K562 (cell line): ENCODE results near the gene TTN. TPM values are rescaled to one million over a fixed set of nuclear protein-coding genes. Genes with fewer than 3 reads are reported as not detected.

Experiments
- ATAC-seq: fragments of 200-7000 bp; cut with Tn5 transposase; 3 replicates; pipeline ENCODE4 v1.9.1; 2020; ENCODE audit warnings: moderate library complexity
- BruUV-seq: library from RNA; stranded (reverse); fragments of 400-500 nt; replicated peaks from 2 replicates; lab custom pipeline; 2021; lab: Mats Ljungman, UMichigan
- CTCF ChIA-PET: fragments of 300-600 bp; formaldehyde crosslinking; extraction: SDS; loops from one replicate; lab custom pipeline; 2021; ENCODE audit warnings: low intra/inter-chr PET ratio; lab: Yijun Ruan, JAX
- POLR2A ChIA-PET: fragments of 300-600, 350-650 bp; sonication (Branson Sonifier 250); formaldehyde crosslinking; extraction: SDS; loops from one replicate; lab custom pipeline; 2021; ENCODE audit warnings: antibody characterized with exemption, inconsistent platforms; lab: Yijun Ruan, JAX
- DNase-seq, 4 experiments: peaks; one replicate each; pipeline versions ENCODE4 v3.0.0 to v3.0.0-alpha.2; 2011 to 2018; ENCODE audit warnings: low spot score in 3 of 4, mixed read lengths in 3 of 4; ENCODE audit errors: extremely low read depth in 1 of 4
- FAIRE-seq: peaks from 2 replicates; lab custom pipeline; 2011; peaks lifted over from hg19 to GRCh38; lab: Jason Lieb, UNC
- H2AFZ ChIP-seq: 2 replicates; pipeline ENCODE4 v1.6.0; 2011; ENCODE audit warnings: low read depth, low read length, control low read depth, inconsistent platforms
- H3K27ac ChIP-seq: fragments of 200-600 bp; 3 replicates; pipeline ENCODE4 v1.8.0; 2011; ENCODE audit warnings: low read depth, mild to moderate bottlenecking, control low read depth, inconsistent platforms, low read length, moderate library complexity, mixed read lengths; ENCODE audit errors: extremely low read depth
- H3K27me3 ChIP-seq, 2 experiments: fragments of 300-600 bp in 1 of 2; 2 replicates in 1 of 2; 3 replicates in 1 of 2; pipeline versions ENCODE4 v1.6.0 to v1.8.0; 2011; ENCODE audit warnings: inconsistent platforms in 2 of 2, low read length in 2 of 2, mild to moderate bottlenecking in 1 of 2, mixed read lengths in 1 of 2, moderate library complexity in 1 of 2; ENCODE audit not compliant: control insufficient read depth in 2 of 2, insufficient read depth in 2 of 2
- H3K36me3 ChIP-seq: fragments of 300-600 bp; 3 replicates; pipeline ENCODE4 v1.8.0; 2011; ENCODE audit warnings: mild to moderate bottlenecking, low read length, inconsistent platforms; ENCODE audit not compliant: control insufficient read depth, insufficient read depth
- H3K4me1 ChIP-seq, 2 experiments: fragments of 200-600 bp in 1 of 2; replicated peaks in 1 of 2; 2 replicates in 1 of 2; 3 replicates in 1 of 2; pipeline versions ENCODE4 v1.5.1 to v1.8.0; 2011; ENCODE audit warnings: inconsistent platforms in 2 of 2, low read length in 2 of 2, mild to moderate bottlenecking in 1 of 2, mixed read lengths in 1 of 2, moderate library complexity in 1 of 2; ENCODE audit not compliant: control insufficient read depth in 2 of 2, insufficient read depth in 2 of 2
- H3K4me2 ChIP-seq: 2 replicates; pipeline ENCODE4 v1.6.1; 2011; ENCODE audit warnings: low read length, control low read depth, inconsistent platforms, mixed read lengths; ENCODE audit not compliant: insufficient read depth
- H3K4me3 ChIP-seq: fragments of 200-600 bp; sonication (generic), shearing (Covaris generic); 2 replicates; pipeline ENCODE4 v1.5.1; 2016; ENCODE audit warnings: control low read depth, inconsistent platforms
- H3K79me2 ChIP-seq: fragments of 200-600 bp; 3 replicates; pipeline ENCODE4 v1.8.0; 2011; ENCODE audit warnings: low read length, inconsistent platforms; ENCODE audit not compliant: control insufficient read depth, insufficient read depth
- H3K9ac ChIP-seq, 2 experiments: 2 replicates each; pipeline versions ENCODE4 v1.6.0 to v1.6.1; 2011; ENCODE audit warnings: low read depth in 2 of 2, low read length in 2 of 2, control low read depth in 1 of 2, inconsistent platforms in 1 of 2, mild to moderate bottlenecking in 1 of 2, mixed read lengths in 1 of 2; ENCODE audit not compliant: insufficient read depth in 1 of 2
- H3K9me1 ChIP-seq: one replicate; pipeline ENCODE4 v1.6.0; 2011; ENCODE audit warnings: inconsistent platforms, mild to moderate bottlenecking, low read length, moderate library complexity; ENCODE audit not compliant: control insufficient read depth, insufficient read depth
- H3K9me3 ChIP-seq: replicated peaks from 2 replicates; pipeline ENCODE4 v1.5.1; 2011; ENCODE audit warnings: low read depth, low read length, inconsistent platforms; ENCODE audit not compliant: control insufficient read depth, insufficient read depth
- H4K20me1 ChIP-seq: replicated peaks from 2 replicates; pipeline ENCODE4 v1.6.1; 2011; ENCODE audit warnings: low read length, inconsistent platforms, mixed read lengths; ENCODE audit not compliant: control insufficient read depth, insufficient read depth
- ATF2 ChIP-seq: sonication (generic); formaldehyde crosslinking; IDR thresholded peaks from 2 replicates; pipeline ENCODE4 v1.8.1; 2022; ENCODE audit warnings: missing genetic modification reagents
- FOXA1 ChIP-seq: fragments of 450-650 bp; IDR thresholded peaks from 2 replicates; pipeline ENCODE4 v1.6.1; 2016; ENCODE audit warnings: mild to moderate bottlenecking, borderline replicate concordance
- MGA ChIP-seq: fragments of 450-650 bp; IDR thresholded peaks from 2 replicates; pipeline ENCODE4 v1.6.1; 2016; ENCODE audit warnings: mild to moderate bottlenecking, moderate library complexity
- MYC ChIP-seq, 2 experiments: fragments of 250-450 bp in 1 of 2; sonication (Bioruptor Pico) in 1 of 2; IDR thresholded peaks; 2 replicates each; pipeline versions ENCODE4 v1.5.1 to v1.6.1; 2012 to 2021; ENCODE audit warnings: low read depth in 2 of 2, borderline replicate concordance in 1 of 2, improper control_type of control experiment in 1 of 2, low read length in 1 of 2, mild to moderate bottlenecking in 1 of 2, moderate library complexity in 1 of 2
- OTX1 ChIP-seq: fragments of 450-650 bp; formaldehyde crosslinking; IDR thresholded peaks from 2 replicates; pipeline ENCODE4 v1.4.0; 2022; ENCODE audit warnings: mild to moderate bottlenecking
- PTBP1 ChIP-seq: fragments of 200-400 bp; formaldehyde crosslinking; IDR thresholded peaks from 2 replicates; pipeline ENCODE4 v1.6.1; 2017; ENCODE audit warnings: low read depth, low read length
- RAD51 ChIP-seq: fragments of 450-650 bp; IDR thresholded peaks from 2 replicates; pipeline ENCODE4 v1.7.1; 2016; ENCODE audit warnings: low read depth, mild to moderate bottlenecking, borderline replicate concordance
- WGBS: fragments of 100-300 bp; shearing (Covaris generic); methylation state at CpG from one replicate; pipeline ENCODE4 v1.1.6; 2016; ENCODE audit warnings: low coverage, mixed read lengths; ENCODE audit not compliant: insufficient coverage; ENCODE audit errors: missing lambda C conversion rate; 5-methylcytosine and 5-hydroxymethylcytosine counted together
- in situ Hi-C: fragments of 300-500 bp; cut with MboI; formaldehyde crosslinking; loops from 4 replicates; pipeline ENCODE4 v1.15.0; 2018; ENCODE audit warnings: inconsistent platforms, mixed read lengths
- intact Hi-C: fragments of 100-400 bp; cut with micrococcal nuclease; formaldehyde crosslinking; loops from 2 replicates; pipeline ENCODE4 v1.14.2; 2022
- polyA plus RNA-seq, 8 experiments: library from polyadenylated mRNA; depleted of rRNA in 4 of 8; stranded (reverse) in 5 of 8; unstranded in 3 of 8; fragments of >200 nt; fragmentation: Nextera tagmentation in 2 of 8; fragmentation: Illumina TruSeq in 1 of 8; extraction: Ambion mirVana in 2 of 8; extraction: Trizol in 1 of 8; gene quantifications; 2 replicates each; pipeline versions ENCODE4 v1.2.1 to v1.2.3, GENCODE V29; 2011 to 2014; ENCODE audit warnings: inconsistent platforms in 1 of 8, missing spikeins in 1 of 8
- total RNA-seq, 7 experiments: library from RNA; depleted of rRNA in 6 of 7; stranded (reverse); fragments of >200 nt in 6 of 7; fragmentation: Illumina TruSeq in 2 of 7; extraction: Trizol in 2 of 7; gene quantifications; 2 replicates each; pipeline versions ENCODE4 v1.2.1 to v1.2.3, GENCODE V29; 2011 to 2021; ENCODE audit warnings: low replicate concordance in 1 of 7
- TF ChIP-seq, protein P1 (sequence below): fragments of 250-450 bp; sonication (Bioruptor Pico); IDR thresholded peaks from 2 replicates; pipeline ENCODE4 v1.5.0; 2021

TTN gene
- total and polyA plus RNA-seq, 9 of the 15 experiments (the other 6 are each of a cell fraction or from before 2014, with no cell fraction given) = under 0.01 to 0.20 (median 0.04) TPM; not detected in 1

DNA sequence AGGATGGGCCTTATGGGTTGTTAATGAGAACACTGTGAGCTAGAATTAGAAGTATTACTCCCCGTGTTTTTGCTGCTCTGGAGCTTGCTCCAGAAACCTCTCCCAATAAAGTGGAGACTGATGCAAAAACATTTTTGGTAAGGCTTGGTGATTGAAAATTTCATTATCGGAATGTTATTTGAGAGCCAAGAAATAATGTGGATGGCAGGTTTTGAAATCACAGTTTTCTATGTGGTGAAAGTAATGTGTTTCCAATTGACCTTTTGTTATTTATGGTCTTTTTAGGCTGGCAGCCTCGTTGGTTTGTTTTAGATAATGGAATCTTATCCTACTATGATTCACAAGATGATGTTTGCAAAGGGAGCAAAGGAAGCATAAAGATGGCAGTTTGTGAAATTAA lies 321.9 kb downstream of the TTN start:
- no peaks in the 10 kb centered on the region for H3K27me3 ChIP-seq
- H4K20me1 ChIP-seq = no peaks in the 10 kb centered on the region
- no peak for FAIRE-seq
- WGBS = 58% methylated on average over 3 of the region's 3 CpGs
- no peaks in the 10 kb centered on the region for H3K9me3 ChIP-seq
- no TSS peak for BruUV-seq
- H2AFZ ChIP-seq = no peak overlapping the region
- H3K9ac ChIP-seq = no peak overlapping the region
- in situ Hi-C loops (no loop called here), intact Hi-C loops (no loop called here)
- H3K27ac ChIP-seq = no peak overlapping the region
- no peak overlapping the region for H3K4me2 ChIP-seq
- H3K4me3 ChIP-seq = no peak overlapping the region
- peaks cover 11 to 19% of the 10 kb centered on the region in 2 experiments for H3K4me1 ChIP-seq
- H3K79me2 ChIP-seq = peaks cover 40% of the 10 kb centered on the region
- H3K36me3 ChIP-seq = peaks cover 17% of the 10 kb centered on the region; the same call in 2 of the 3 replicates
- ATAC-seq = no peak
- ChIA-PET CTCF (no interaction called here), POLR2A (interaction anchor here (0.7 to 1.7 kb wide), 4 partner anchors 10 to 373 kb away, joined by 3 to 7 read pairs (median 3); partner anchors contain the start of gene RBM45)
- H3K9me1 ChIP-seq = no peaks in the 10 kb centered on the region
- no peak for DNase-seq
- no peak for TF ChIP-seq MGA
- TF ChIP-seq OTX1 = no peak
- TF ChIP-seq ATF2 = no peak
- no peak for TF ChIP-seq MYC (IDR thresholded peaks at IDR 0.05; ENCODE audit: low read depth, low read length)
- TF ChIP-seq MYC (CRISPR knock-in tag; IDR thresholded peaks at IDR 0.05; ENCODE audit: borderline replicate concordance, low read depth) = no peak
- TF ChIP-seq RAD51 = no peak
- TF ChIP-seq FOXA1 = no peak
- no peak for TF ChIP-seq PTBP1
- TF ChIP-seq, protein P1, sequence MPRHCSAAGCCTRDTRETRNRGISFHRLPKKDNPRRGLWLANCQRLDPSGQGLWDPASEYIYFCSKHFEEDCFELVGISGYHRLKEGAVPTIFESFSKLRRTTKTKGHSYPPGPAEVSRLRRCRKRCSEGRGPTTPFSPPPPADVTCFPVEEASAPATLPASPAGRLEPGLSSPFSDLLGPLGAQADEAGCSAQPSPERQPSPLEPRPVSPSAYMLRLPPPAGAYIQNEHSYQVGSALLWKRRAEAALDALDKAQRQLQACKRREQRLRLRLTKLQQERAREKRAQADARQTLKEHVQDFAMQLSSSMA = no peak
